Endothelial cell of umbilical vein (primary cell): Measurements from ENCODE around the gene APOD. TPM values are rescaled to one million over a fixed set of nuclear protein-coding genes. Genes with fewer than 3 reads are reported as not detected.
"Not testable (repeated sequence)": the region's sequence is repeated elsewhere in the genome, so short reads cannot be mapped to it uniquely, and the experiment has no call there.

Source experiments
- Bru-seq: library from RNA; stranded (reverse); fragments of 400-500 nt; gene quantifications from one replicate; lab custom pipeline; 2021; lab: Mats Ljungman, UMichigan
- BruChase-seq, 2 experiments: library from RNA; stranded (reverse); fragments of 400-500 nt; gene quantifications; one replicate each; lab custom pipeline; 2021; lab: Mats Ljungman, UMichigan
- BruUV-seq: library from RNA; stranded (reverse); fragments of 400-500 nt; replicated peaks from 2 replicates; lab custom pipeline; 2021; lab: Mats Ljungman, UMichigan
- CTCF ChIA-PET: fragments of 300-600, 350-600 bp; sonication (Branson Sonifier 250); formaldehyde crosslinking; loops from one replicate; lab custom pipeline; 2021; ENCODE audit warnings: antibody characterized with exemption, inconsistent platforms; lab: Charles Lee
- POLR2A ChIA-PET: fragments of 300-600, 350-600 bp; sonication (Branson Sonifier 250); formaldehyde crosslinking; loops from one replicate; lab custom pipeline; 2021; ENCODE audit warnings: antibody characterized with exemption, inconsistent platforms; lab: Charles Lee
- DNase-seq: peaks from one replicate; pipeline ENCODE4 v3.0.0-alpha.2; 2011; ENCODE audit warnings: low read depth, low spot score
- FAIRE-seq: peaks from 2 replicates; lab custom pipeline; 2011; peaks lifted over from hg19 to GRCh38; lab: Jason Lieb, UNC
- H2AFZ ChIP-seq: 2 replicates; pipeline ENCODE4 v1.6.0; 2012; ENCODE audit warnings: low read depth, low read length, control low read depth, inconsistent platforms
- H3K27ac ChIP-seq: 2 replicates; pipeline ENCODE4 v1.5.1; 2011; ENCODE audit warnings: low read depth, mild to moderate bottlenecking, control low read depth, low read length, moderate library complexity; ENCODE audit not compliant: insufficient read depth
- H3K27me3 ChIP-seq, 2 experiments: 2 replicates each; pipeline versions ENCODE4 v1.6.0 to v1.6.1; 2011; ENCODE audit warnings: low read length in 2 of 2, mixed read lengths in 1 of 2; ENCODE audit not compliant: control insufficient read depth in 2 of 2, insufficient read depth in 2 of 2
- H3K36me3 ChIP-seq, 2 experiments: 2 replicates in 1 of 2; 3 replicates in 1 of 2; pipeline ENCODE4 v1.5.1; 2011; ENCODE audit warnings: low read length in 2 of 2, mild to moderate bottlenecking in 1 of 2, moderate library complexity in 1 of 2; ENCODE audit not compliant: control insufficient read depth in 2 of 2, insufficient read depth in 2 of 2; ENCODE audit errors: extremely low read depth in 1 of 2
- H3K4me1 ChIP-seq: 3 replicates; pipeline ENCODE4 v1.5.1; 2011; ENCODE audit warnings: mild to moderate bottlenecking, low read length; ENCODE audit not compliant: control insufficient read depth, insufficient read depth; ENCODE audit errors: extremely low read depth
- H3K4me2 ChIP-seq: 2 replicates; pipeline ENCODE4 v1.6.1; 2011; ENCODE audit warnings: low read length, control low read depth, mixed read lengths; ENCODE audit not compliant: insufficient read depth
- H3K4me3 ChIP-seq, 3 experiments: fragments of 200-600 bp in 1 of 3; sonication (generic), shearing (Covaris generic) in 1 of 3; replicated peaks in 1 of 3; 2 replicates each; pipeline ENCODE4 v1.5.1; 2011 to 2016; ENCODE audit warnings: control low read depth in 3 of 3, low read length in 3 of 3, mild to moderate bottlenecking in 2 of 3, inconsistent platforms in 1 of 3, low read depth in 1 of 3, moderate library complexity in 1 of 3; ENCODE audit not compliant: insufficient read depth in 1 of 3
- H3K79me2 ChIP-seq: 2 replicates; pipeline ENCODE4 v1.6.0; 2012; ENCODE audit warnings: low read length, inconsistent platforms; ENCODE audit not compliant: control insufficient read depth, insufficient read depth
- H3K9ac ChIP-seq: replicated peaks from 2 replicates; pipeline ENCODE3; 2011; ENCODE audit warnings: low read length, control low read depth; ENCODE audit not compliant: insufficient read depth; ENCODE audit errors: extremely low read depth
- H3K9me1 ChIP-seq: replicated peaks from 3 replicates; pipeline ENCODE4 v1.6.0; 2011; ENCODE audit warnings: mild to moderate bottlenecking, low read length; ENCODE audit not compliant: control insufficient read depth, insufficient read depth; ENCODE audit errors: extremely low read depth
- H3K9me3 ChIP-seq: replicated peaks from 2 replicates; pipeline ENCODE4 v1.5.1; 2012; ENCODE audit warnings: low read length, inconsistent platforms; ENCODE audit not compliant: control insufficient read depth, insufficient read depth
- H4K20me1 ChIP-seq: replicated peaks from 2 replicates; pipeline ENCODE3; 2011; ENCODE audit warnings: mild to moderate bottlenecking, low read length; ENCODE audit not compliant: control insufficient read depth, insufficient read depth; ENCODE audit errors: extremely low read depth
- CTCF ChIP-seq, 2 donors: IDR thresholded peaks; 1 replicate in 1 of 2; 2 replicates in 1 of 2; pipeline ENCODE4 v1.5.1; 2011; ENCODE audit warnings: low read length in 2 of 2, mild to moderate bottlenecking in 2 of 2, moderate library complexity in 2 of 2, control low read depth in 1 of 2, inconsistent platforms in 1 of 2, low read depth in 1 of 2; ENCODE audit not compliant: insufficient read depth in 1 of 2; ENCODE audit errors: extremely low read depth in 1 of 2
- EZH2 ChIP-seq: IDR thresholded peaks from 2 replicates; pipeline ENCODE4 v1.6.1; 2012; ENCODE audit warnings: borderline replicate concordance, low read depth, mild to moderate bottlenecking, moderate library complexity, low read length, inconsistent platforms; ENCODE audit not compliant: severe bottlenecking
- FOS ChIP-seq: IDR thresholded peaks from 2 replicates; pipeline ENCODE4 v1.6.1; 2011; ENCODE audit warnings: mild to moderate bottlenecking, low read length, moderate library complexity, borderline replicate concordance; ENCODE audit not compliant: insufficient read depth
- GATA2 ChIP-seq: IDR thresholded peaks from 2 replicates; pipeline ENCODE4 v1.7.0; 2011; ENCODE audit warnings: low read depth, mild to moderate bottlenecking, moderate library complexity, mixed read lengths, low read length; ENCODE audit not compliant: insufficient read length, insufficient read depth
- JUN ChIP-seq: IDR thresholded peaks from 2 replicates; pipeline ENCODE4 v1.6.1; 2011; ENCODE audit warnings: borderline replicate concordance, low read depth; ENCODE audit not compliant: insufficient read length, insufficient read depth
- MAX ChIP-seq: IDR thresholded peaks from 2 replicates; pipeline ENCODE4 v1.6.1; 2011; ENCODE audit not compliant: insufficient read depth, insufficient read length
- MYC ChIP-seq: IDR thresholded peaks from one replicate; pipeline ENCODE4 v1.6.1; 2011; ENCODE audit warnings: mild to moderate bottlenecking, low read depth, low read length
- POLR2A ChIP-seq: IDR thresholded peaks from 2 replicates; pipeline ENCODE4 v1.6.1; 2012; ENCODE audit warnings: low read depth, mild to moderate bottlenecking, control low read depth, low read length
- POLR2AphosphoS5 ChIP-seq: IDR thresholded peaks from 2 replicates; pipeline ENCODE4 v1.6.1; 2012; ENCODE audit warnings: low read depth, mild to moderate bottlenecking, control low read depth, low read length, moderate library complexity; ENCODE audit not compliant: insufficient read depth
- dilution Hi-C: fragments of 300-500 bp; cut with MboI; formaldehyde crosslinking; loops from one replicate; pipeline ENCODE4 v1.15.0; 2019; ENCODE audit warnings: low sequenced_read_pairs; ENCODE audit not compliant: extremely low pct_ligation_motif_present
- intact Hi-C: fragments of 100-400 bp; cut with micrococcal nuclease; formaldehyde crosslinking; loops from one replicate; pipeline ENCODE4 v1.10.0; 2022
- long read RNA-seq: library from polyadenylated mRNA; stranded (forward); transcript quantifications from one replicate; pipeline ENCODE4 v2.0.0, GENCODE V29; 2021
- polyA minus RNA-seq, 3 experiments: library from RNA; depleted of rRNA, polyadenylated mRNA; stranded (reverse); fragments of >200 nt; gene quantifications; 1 replicate in 1 of 3; 2 replicates in 2 of 3; pipeline ENCODE4 v1.2.3, GENCODE V29; 2011
- polyA plus RNA-seq, 4 experiments: library from polyadenylated mRNA; depleted of rRNA in 3 of 4; stranded (reverse) in 3 of 4; unstranded in 1 of 4; fragments of >200 nt; gene quantifications; 2 replicates each; pipeline versions ENCODE4 v1.2.1 to v1.2.3, GENCODE V29; 2011 to 2012; ENCODE audit warnings: missing spikeins in 1 of 4
- total RNA-seq: library from RNA; stranded (reverse); gene quantifications from 2 replicates; pipeline ENCODE4 v1.2.3, GENCODE V29; 2021

APOD gene
- total RNA-seq (1.8 and 2.9 TPM in 2 replicates), polyA plus RNA-seq (2.2 and 3.1 TPM in 2 replicates), polyA minus RNA-seq (1.7 and 2.0 TPM in 2 replicates), Bru-seq, nascent RNA (percentile 27 among the genes with signal in this experiment), BruChase-seq, experiment 1, labeled RNA remaining after a 6-hour chase (percentile 22 among the genes with signal in this experiment), BruChase-seq, experiment 2, labeled RNA remaining after a 2-hour chase (percentile 20 among the genes with signal in this experiment)
- polyA plus RNA-seq (2011; cell fraction: cytosol; rRNA removed): 2.4 and 2.8 TPM in 2 replicates
- 0.18 and 0.41 TPM in 2 replicates for polyA plus RNA-seq (2011; cell fraction: nucleus; rRNA removed)
- polyA plus RNA-seq (2012): 5.4 and 6.1 TPM in 2 replicates
- polyA minus RNA-seq (2011; cell fraction: cytosol; rRNA and poly(A)+ RNA removed): not detected
- polyA minus RNA-seq (2011; cell fraction: nucleus; rRNA and poly(A)+ RNA removed): 0.63 TPM in 1 of 2 replicates, not detected in the other
- long read RNA-seq, transcript APOD-201 (5 exons, 1,130 nt): major isoform, 9 of 10 reads
- long read RNA-seq, partial matches to known transcripts: 0 of 10 reads
- long read RNA-seq, other reads (novel, unspliced or antisense): 1 of 10 reads

GRCh38 chr3:195583831-195584542 lies at the start of gene APOD:
Gene APOD (minus strand): TSS chr3:195583940. CDS start chr3:195579461, 4,479 bp downstream.
- Histone ChIP-seq H3K4me3 (no peak within 1 kb of the TSS), H2AFZ (peak within 1 kb of the TSS; percentile 97), H3K4me1 (peaks cover 12% of the 10 kb centered on the region), H3K9ac (no peak within 1 kb of the TSS), H3K36me3 (no peaks in the 10 kb centered on the region), H3K27me3 (peaks cover 4 to 10% of the 10 kb centered on the region in 2 experiments), H3K9me3 (no peaks in the 10 kb centered on the region), H3K4me2 (peak within 1 kb of the TSS; percentile 45), H3K79me2 (no peaks in the 10 kb centered on the region), H3K9me1 (no peaks in the 10 kb centered on the region), H4K20me1 (no peaks in the 10 kb centered on the region), H3K27ac (no peak within 1 kb of the TSS)
- CTCF ChIA-PET: interaction anchor here (0.6 to 1.9 kb wide), 4 partner anchors 30 to 313 kb away, joined by 3 to 6 read pairs (median 3); partner anchors contain the start of gene XXYLT1
- dilution Hi-C loops: no loop called here
- POLR2A ChIA-PET: interaction anchor here (0.7 kb wide), 2 partner anchors 44 to 627 kb away, joined by 5 to 7 read pairs; partner anchors contain the start of gene ZDHHC19
- no TSS peak for BruUV-seq
- FAIRE-seq (peak; percentile 66), DNase-seq (peak; percentile 48)
- intact Hi-C loops: no loop called here
- TF ChIP-seq EZH2: no peak
- TF ChIP-seq FOS: no peak
- no peak for TF ChIP-seq MAX
- no peak for TF ChIP-seq MYC
- no peak for TF ChIP-seq GATA2
- TF ChIP-seq POLR2AphosphoS5: no peak
- no peak for TF ChIP-seq JUN
- TF ChIP-seq POLR2A: no peak
- TF ChIP-seq CTCF (IDR thresholded peaks at IDR 0.05; ENCODE audit: extremely low read depth in 1 of 2, insufficient read depth in 1 of 2, low read depth in 1 of 2, low read length in 2 of 2): no peak

DNA sequence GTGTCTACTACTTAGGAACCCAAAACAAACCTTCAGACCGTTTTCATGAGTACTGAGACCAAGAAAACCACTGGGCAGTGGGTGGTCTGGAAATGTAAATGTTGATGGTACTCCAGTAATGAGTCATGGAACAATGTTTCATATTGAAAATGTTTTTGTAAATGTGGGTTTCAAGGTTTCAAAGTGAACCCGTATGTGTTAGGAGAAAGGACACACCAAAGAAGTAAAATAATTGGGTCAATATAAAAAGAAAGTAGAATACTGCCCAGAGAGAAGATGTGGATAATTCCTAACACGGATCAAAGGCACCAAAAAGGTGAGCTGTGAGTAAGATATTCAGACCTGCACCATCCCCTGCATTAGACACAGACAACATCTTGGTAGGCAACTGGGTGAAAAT lies 49.6 kb upstream of the APOD start:
- H4K20me1 ChIP-seq, H3K36me3 ChIP-seq, FAIRE-seq, intact Hi-C loops, H3K9me3 ChIP-seq, DNase-seq, POLR2A ChIA-PET, H3K4me3 ChIP-seq, H3K4me1 ChIP-seq, H3K27me3 ChIP-seq, dilution Hi-C loops, BruUV-seq, H3K79me2 ChIP-seq, H3K4me2 ChIP-seq, H3K9me1 ChIP-seq, CTCF ChIA-PET, H2AFZ ChIP-seq, H3K27ac ChIP-seq, H3K9ac ChIP-seq: not testable (repeated sequence)
